H1 (cell line): Measurements from ENCODE around the gene ARHGAP22. TPM values are rescaled to one million over a fixed set of nuclear protein-coding genes. Genes with fewer than 3 reads are reported as not detected.

Source experiments
- CTCF ChIA-PET: fragments of 300-600 bp; sonication (Branson Sonifier 250); formaldehyde crosslinking; loops from one replicate; lab custom pipeline; 2021; ENCODE audit not compliant: partially characterized antibody; lab: Charles Lee
- POLR2A ChIA-PET: fragments of 300-600 bp; sonication (Branson Sonifier 250); formaldehyde crosslinking; loops from one replicate; lab custom pipeline; 2021; ENCODE audit warnings: inconsistent platforms; ENCODE audit not compliant: partially characterized antibody; lab: Charles Lee
- DNase-seq, 2 experiments: peaks; one replicate each; pipeline versions ENCODE4 v3.0.0 to v3.0.0-alpha.2; 2010 to 2022; ENCODE audit warnings: low spot score in 2 of 2, low read depth in 1 of 2, mixed read lengths in 1 of 2
- FAIRE-seq: peaks from 2 replicates; lab custom pipeline; 2011; peaks lifted over from hg19 to GRCh38; lab: Jason Lieb, UNC
- H2AFZ ChIP-seq: 2 replicates; pipeline ENCODE4 v1.8.1; 2012; ENCODE audit warnings: low read length, inconsistent platforms
- H2AK5ac ChIP-seq: 2 replicates; pipeline ENCODE4 v1.6.1; 2013; ENCODE audit warnings: low read depth, low read length
- H2BK120ac ChIP-seq: replicated peaks from 2 replicates; pipeline ENCODE3; 2013; ENCODE audit warnings: low read depth, low read length, inconsistent platforms
- H2BK12ac ChIP-seq: 2 replicates; pipeline ENCODE4 v1.6.1; 2013; ENCODE audit warnings: low read depth, low read length
- H2BK15ac ChIP-seq: 2 replicates; pipeline ENCODE4 v1.6.1; 2013; ENCODE audit warnings: low read length
- H2BK20ac ChIP-seq: 2 replicates; pipeline ENCODE4 v1.6.1; 2013; ENCODE audit warnings: low read length
- H2BK5ac ChIP-seq: 2 replicates; pipeline ENCODE4 v1.6.1; 2013; ENCODE audit warnings: low read depth, low read length
- H3K14ac ChIP-seq: 2 replicates; pipeline ENCODE4 v1.6.1; 2013; ENCODE audit warnings: inconsistent platforms; ENCODE audit not compliant: insufficient read length
- H3K18ac ChIP-seq: 2 replicates; pipeline ENCODE4 v1.6.1; 2013; ENCODE audit warnings: low read length; ENCODE audit errors: extremely low read depth
- H3K23ac ChIP-seq: 2 replicates; pipeline ENCODE4 v1.6.1; 2013; ENCODE audit warnings: inconsistent platforms; ENCODE audit not compliant: insufficient read length
- H3K23me2 ChIP-seq: 2 replicates; pipeline ENCODE4 v1.6.1; 2013; ENCODE audit warnings: low read depth, low read length
- H3K27ac ChIP-seq: 2 replicates; pipeline ENCODE4 v1.6.1; 2011; ENCODE audit warnings: low read depth, low read length, inconsistent platforms
- H3K27me3 ChIP-seq, 4 experiments: replicated peaks in 1 of 4; 1 replicate in 1 of 4; 2 replicates in 3 of 4; pipeline versions ENCODE4 v1.6.1 to v1.8.1; 2011 to 2013; ENCODE audit warnings: low read length in 3 of 4, mild to moderate bottlenecking in 3 of 4, inconsistent platforms in 2 of 4, mixed read lengths in 2 of 4, moderate library complexity in 1 of 4; ENCODE audit not compliant: control insufficient read depth in 3 of 4, insufficient read depth in 3 of 4; ENCODE audit errors: extremely low read depth in 1 of 4
- H3K36me3 ChIP-seq, 4 experiments: 2 replicates each; pipeline versions ENCODE4 v1.6.1 to v1.8.1; 2011 to 2013; ENCODE audit warnings: mild to moderate bottlenecking in 4 of 4, low read length in 3 of 4, moderate library complexity in 2 of 4, control low read depth in 1 of 4, inconsistent platforms in 1 of 4; ENCODE audit not compliant: insufficient read depth in 4 of 4, control insufficient read depth in 2 of 4
- H3K4ac ChIP-seq: replicated peaks from 2 replicates; pipeline ENCODE3; 2013; ENCODE audit warnings: low read length, low read depth, mixed read lengths, inconsistent platforms; ENCODE audit not compliant: insufficient read length
- H3K4me1 ChIP-seq, 4 experiments: replicated peaks in 1 of 4; 1 replicate in 1 of 4; 2 replicates in 3 of 4; pipeline versions ENCODE4 v1.6.1 to v1.8.1; 2011 to 2013; ENCODE audit warnings: low read length in 3 of 4, inconsistent platforms in 2 of 4, mixed read lengths in 1 of 4; ENCODE audit not compliant: insufficient read depth in 4 of 4, control insufficient read depth in 3 of 4
- H3K4me2 ChIP-seq, 2 experiments: 2 replicates each; pipeline versions ENCODE4 v1.6.1 to v1.8.1; 2011 to 2013; ENCODE audit warnings: low read depth in 2 of 2, low read length in 2 of 2, control low read depth in 1 of 2, inconsistent platforms in 1 of 2, mild to moderate bottlenecking in 1 of 2; ENCODE audit not compliant: insufficient read depth in 1 of 2
- H3K4me3 ChIP-seq, 4 experiments: fragments of 200-600, 300-600 bp in 1 of 4; sonication (generic), shearing (Covaris generic), sonication (Bioruptor Twin) in 1 of 4; 2 replicates each; pipeline versions ENCODE4 v1.5.1 to v1.8.1; 2011 to 2016; ENCODE audit warnings: low read length in 4 of 4, low read depth in 3 of 4, control low read depth in 2 of 4, inconsistent platforms in 2 of 4, mild to moderate bottlenecking in 2 of 4, mixed read lengths in 1 of 4, moderate library complexity in 1 of 4; ENCODE audit not compliant: insufficient read depth in 2 of 4; ENCODE audit errors: extremely low read depth in 1 of 4
- H3K56ac ChIP-seq: replicated peaks from 2 replicates; pipeline ENCODE3; 2013; ENCODE audit warnings: low read depth, mild to moderate bottlenecking, mixed read lengths, low read length, inconsistent platforms; ENCODE audit not compliant: insufficient read length
- H3K79me1 ChIP-seq: 2 replicates; pipeline ENCODE4 v1.6.1; 2013; ENCODE audit warnings: low read depth, low read length, control low read depth
- H3K79me2 ChIP-seq, 2 experiments: 2 replicates each; pipeline versions ENCODE4 v1.6.1 to v1.8.1; 2012 to 2013; ENCODE audit warnings: low read length in 2 of 2, mild to moderate bottlenecking in 2 of 2, inconsistent platforms in 1 of 2; ENCODE audit not compliant: insufficient read depth in 2 of 2, control insufficient read depth in 1 of 2
- H3K9ac ChIP-seq, 4 experiments: replicated peaks in 1 of 4; 1 replicate in 1 of 4; 2 replicates in 3 of 4; pipeline versions ENCODE4 v1.6.1 to v1.8.1; 2011 to 2013; ENCODE audit warnings: low read depth in 3 of 4, low read length in 3 of 4, control low read depth in 2 of 4, mild to moderate bottlenecking in 2 of 4, moderate library complexity in 2 of 4, inconsistent platforms in 1 of 4; ENCODE audit errors: extremely low read depth in 1 of 4
- H3K9me3 ChIP-seq, 2 experiments: 2 replicates each; pipeline versions ENCODE4 v1.6.1 to v1.8.1; 2012 to 2013; ENCODE audit warnings: mild to moderate bottlenecking in 2 of 2, moderate library complexity in 2 of 2, control low read depth in 1 of 2, inconsistent platforms in 1 of 2, low read depth in 1 of 2, low read length in 1 of 2, mixed read lengths in 1 of 2; ENCODE audit not compliant: insufficient read depth in 2 of 2
- H4K20me1 ChIP-seq, 2 experiments: replicated peaks in 1 of 2; 2 replicates each; pipeline versions ENCODE3 to v1.8.1; 2011 to 2013; ENCODE audit warnings: inconsistent platforms in 2 of 2, low read length in 2 of 2, mild to moderate bottlenecking in 1 of 2; ENCODE audit not compliant: insufficient read depth in 2 of 2, control insufficient read depth in 1 of 2
- H4K5ac ChIP-seq: 2 replicates; pipeline ENCODE4 v1.6.1; 2013; ENCODE audit warnings: low read length, low read depth, mixed read lengths, inconsistent platforms; ENCODE audit not compliant: insufficient read length
- H4K8ac ChIP-seq: 2 replicates; pipeline ENCODE4 v1.8.0; 2013; ENCODE audit warnings: mild to moderate bottlenecking, moderate library complexity, low read length, inconsistent platforms; ENCODE audit not compliant: insufficient read depth; ENCODE audit errors: extremely low read depth
- H4K91ac ChIP-seq: replicated peaks from 2 replicates; pipeline ENCODE3; 2013; ENCODE audit warnings: low read length, mixed read lengths, inconsistent platforms; ENCODE audit not compliant: insufficient read length
- BACH1 ChIP-seq: IDR thresholded peaks from 2 replicates; pipeline ENCODE4 v1.6.1; 2012; ENCODE audit warnings: low read length, improper control_type of control experiment
- CTBP2 ChIP-seq: IDR thresholded peaks from 2 replicates; pipeline ENCODE4 v1.7.0; 2011; ENCODE audit warnings: borderline replicate concordance, mild to moderate bottlenecking, moderate library complexity, mixed read lengths, low read length; ENCODE audit not compliant: insufficient read depth, insufficient read length
- FOSL1 ChIP-seq: IDR thresholded peaks from 2 replicates; pipeline ENCODE4 v1.6.1; 2011; ENCODE audit warnings: mild to moderate bottlenecking, low read depth, low read length, moderate library complexity; ENCODE audit not compliant: insufficient read depth
- JUN ChIP-seq: IDR thresholded peaks from 2 replicates; pipeline ENCODE4 v1.6.1; 2011; ENCODE audit warnings: low read depth, mild to moderate bottlenecking, improper control_type of control experiment, low read length
- KDM1A ChIP-seq: fragments of 200-600, 300-600 bp; sonication (generic); IDR thresholded peaks from 2 replicates; pipeline ENCODE4 v1.7.1; 2016; ENCODE audit warnings: mild to moderate bottlenecking, low read length, borderline replicate concordance
- KDM4A ChIP-seq: IDR thresholded peaks from one replicate; pipeline ENCODE4 v1.7.1; 2012; ENCODE audit warnings: low read depth, mild to moderate bottlenecking, moderate library complexity, low read length, inconsistent platforms; ENCODE audit not compliant: severe bottlenecking
- KDM5A ChIP-seq: fragments of 200-600 bp; IDR thresholded peaks from 2 replicates; pipeline ENCODE4 v1.7.1; 2012; ENCODE audit warnings: mild to moderate bottlenecking, low read length, inconsistent platforms, mixed read lengths
- MAFK ChIP-seq: IDR thresholded peaks from 2 replicates; pipeline ENCODE4 v1.6.1; 2012; ENCODE audit warnings: low read depth, mild to moderate bottlenecking, improper control_type of control experiment, low read length
- POLR2A ChIP-seq, 2 experiments: IDR thresholded peaks; 1 replicate in 1 of 2; 2 replicates in 1 of 2; pipeline ENCODE4 v1.6.1; 2011; ENCODE audit warnings: low read depth in 2 of 2, low read length in 2 of 2, mild to moderate bottlenecking in 2 of 2; ENCODE audit errors: control extremely low read depth in 1 of 2
- RAD21 ChIP-seq, 2 experiments: IDR thresholded peaks in 1 of 2; conservative IDR thresholded peaks in 1 of 2; 2 replicates each; pipeline ENCODE4 v1.6.1; 2011; ENCODE audit warnings: low read depth in 2 of 2, low read length in 2 of 2, improper control_type of control experiment in 1 of 2, inconsistent platforms in 1 of 2, mild to moderate bottlenecking in 1 of 2, moderate library complexity in 1 of 2
- RXRA ChIP-seq: IDR thresholded peaks from 2 replicates; pipeline ENCODE4 v1.6.1; 2011; ENCODE audit warnings: low read depth, mild to moderate bottlenecking, low read length, moderate library complexity; ENCODE audit not compliant: insufficient read depth
- SUZ12 ChIP-seq: fragments of 200-600 bp; sonication (generic); IDR thresholded peaks from 2 replicates; pipeline ENCODE4 v1.6.1; 2012; ENCODE audit warnings: mild to moderate bottlenecking, inconsistent platforms, low read length, moderate library complexity, mixed read lengths
- TCF12 ChIP-seq: IDR thresholded peaks from 2 replicates; pipeline ENCODE4 v1.6.1; 2011; ENCODE audit warnings: low read depth, mild to moderate bottlenecking, low read length
- TEAD4 ChIP-seq: IDR thresholded peaks from 2 replicates; pipeline ENCODE4 v1.6.1; 2012; ENCODE audit warnings: low read depth, low read length, inconsistent platforms, mixed read lengths
- YY1 ChIP-seq: IDR thresholded peaks from 2 replicates; pipeline ENCODE4 v1.6.1; 2011; ENCODE audit warnings: low read depth, mild to moderate bottlenecking, low read length
- WGBS, 2 experiments: shearing (Covaris generic) in 1 of 2; methylation state at CpG; one replicate each; pipeline versions ENCODE4 v1.1.6 to v1.1.7; 2013 to 2015; ENCODE audit warnings: low lambda C conversion rate in 2 of 2, mixed read lengths in 2 of 2, inconsistent platforms in 1 of 2, low coverage in 1 of 2, missing lambda C conversion rate in 1 of 2; ENCODE audit not compliant: insufficient replicate concordance in 2 of 2, insufficient coverage in 1 of 2, insufficient read length in 1 of 2; ENCODE audit errors: extremely low coverage in 1 of 2, missing lambda C conversion rate in 1 of 2; 5-methylcytosine and 5-hydroxymethylcytosine counted together
- polyA plus RNA-seq, 7 experiments: library from polyadenylated mRNA; depleted of rRNA in 3 of 7; stranded (reverse) in 5 of 7; unstranded in 2 of 7; fragments of >200 nt in 5 of 7; fragments of 200-250 nt in 2 of 7; gene quantifications; 1 replicate in 5 of 7; 2 replicates in 1 of 7; 4 replicates in 1 of 7; pipeline versions ENCODE4 v1.2.1 to v1.2.3, GENCODE V29; 2011 to 2013; ENCODE audit warnings: missing spikeins in 2 of 7, mixed read lengths in 2 of 7
- total RNA-seq: library from RNA; stranded (reverse); fragmentation: NEBNext Ultra II Directional; extraction: Animal tissue kit (Norgen Biotek cat#: 25700); gene quantifications from 2 replicates; pipeline ENCODE4 v1.2.1, GENCODE V29; 2021

Gene ARHGAP22
- total and polyA plus RNA-seq, 2 of the 8 experiments (the other 6 are each of a cell fraction or from before 2014, with no cell fraction given): 3.6 to 11.2 TPM

- peaks cover 0 to 10% of the 10 kb centered on the region in 2 experiments; a peak in 1 of 4 replicates for H3K79me2 ChIP-seq
- WGBS, 2 experiments: 76% methylated on average over 2 of the region's 2 CpGs; no CpG with 5 or more reads in 1 of the 2 experiments
- no peak overlapping the region for H2BK20ac ChIP-seq
- no peak overlapping the region for H3K4ac ChIP-seq
- H2BK5ac ChIP-seq: no peak overlapping the region
- H3K14ac ChIP-seq: no peak overlapping the region
- H4K8ac ChIP-seq: no peak overlapping the region
- no peak overlapping the region for H3K9ac ChIP-seq
- no peaks in the 10 kb centered on the region for H3K23me2 ChIP-seq
- no peaks in the 10 kb centered on the region; a peak in 2 of 8 replicates for H3K36me3 ChIP-seq
- no peak for FAIRE-seq
- no peak overlapping the region for H3K4me3 ChIP-seq
- H4K5ac ChIP-seq: no peak overlapping the region
- no peak overlapping the region for H3K56ac ChIP-seq
- H4K91ac ChIP-seq: no peak overlapping the region
- no peak overlapping the region for H2AK5ac ChIP-seq
- no peak overlapping the region for H2BK120ac ChIP-seq
- no peak overlapping the region for H2BK12ac ChIP-seq
- H3K79me1 ChIP-seq: peaks cover 6% of the 10 kb centered on the region; the same call in 1 of the 2 replicates
- no peaks in the 10 kb centered on the region for H3K27me3 ChIP-seq
- ChIA-PET POLR2A (no interaction called here), CTCF (interaction anchor here (1.1 to 2.4 kb wide), 5 partner anchors 13 to 143 kb away, joined by 3 to 8 read pairs (median 4); no protein-coding TSS in a partner anchor)
- H2BK15ac ChIP-seq: no peak overlapping the region
- no peak overlapping the region for H3K27ac ChIP-seq
- DNase-seq: peak in 1 of 2 experiments; percentile 13
- peaks cover 1 to 4% of the 10 kb centered on the region in 2 experiments for H4K20me1 ChIP-seq
- H3K23ac ChIP-seq: no peak overlapping the region
- H3K18ac ChIP-seq: no peak overlapping the region
- H3K4me2 ChIP-seq: no peak overlapping the region
- no peaks in the 10 kb centered on the region for H3K9me3 ChIP-seq
- no peaks in the 10 kb centered on the region for H3K4me1 ChIP-seq
- H2AFZ ChIP-seq: no peak overlapping the region
- TF ChIP-seq YY1 (no peak), CTBP2 (no peak), JUN (no peak), BACH1 (no peak), RAD21 (IDR thresholded peaks at IDR 0.05 in 1 of 2, conservative IDR thresholded peaks at IDR 0.05 in 1 of 2; ENCODE audit: low read depth in 2 of 2, low read length in 2 of 2) (no peak), KDM4A (no peak), SUZ12 (no peak), POLR2A (IDR thresholded peaks at IDR 0.05; ENCODE audit: control extremely low read depth in 1 of 2, low read depth in 2 of 2, low read length in 2 of 2) (no peak), FOSL1 (no peak), KDM5A (no peak), MAFK (no peak), TCF12 (no peak), KDM1A (no peak), TEAD4 (no peak), RXRA (no peak)
Observed at GRCh38 chr10:48512861-48513260, 92.0 kb downstream of the ARHGAP22 start.
